HG03139 (cell line): Measurements from ENCODE around the gene TRIM44.

Source experiments
- ATAC-seq: cut with Tn5 transposase; IDR thresholded peaks from one replicate; pipeline ENCODE4 v1.9.1; 2021; ENCODE audit not compliant: unreplicated experiment

The TRIM44 gene

DNA sequence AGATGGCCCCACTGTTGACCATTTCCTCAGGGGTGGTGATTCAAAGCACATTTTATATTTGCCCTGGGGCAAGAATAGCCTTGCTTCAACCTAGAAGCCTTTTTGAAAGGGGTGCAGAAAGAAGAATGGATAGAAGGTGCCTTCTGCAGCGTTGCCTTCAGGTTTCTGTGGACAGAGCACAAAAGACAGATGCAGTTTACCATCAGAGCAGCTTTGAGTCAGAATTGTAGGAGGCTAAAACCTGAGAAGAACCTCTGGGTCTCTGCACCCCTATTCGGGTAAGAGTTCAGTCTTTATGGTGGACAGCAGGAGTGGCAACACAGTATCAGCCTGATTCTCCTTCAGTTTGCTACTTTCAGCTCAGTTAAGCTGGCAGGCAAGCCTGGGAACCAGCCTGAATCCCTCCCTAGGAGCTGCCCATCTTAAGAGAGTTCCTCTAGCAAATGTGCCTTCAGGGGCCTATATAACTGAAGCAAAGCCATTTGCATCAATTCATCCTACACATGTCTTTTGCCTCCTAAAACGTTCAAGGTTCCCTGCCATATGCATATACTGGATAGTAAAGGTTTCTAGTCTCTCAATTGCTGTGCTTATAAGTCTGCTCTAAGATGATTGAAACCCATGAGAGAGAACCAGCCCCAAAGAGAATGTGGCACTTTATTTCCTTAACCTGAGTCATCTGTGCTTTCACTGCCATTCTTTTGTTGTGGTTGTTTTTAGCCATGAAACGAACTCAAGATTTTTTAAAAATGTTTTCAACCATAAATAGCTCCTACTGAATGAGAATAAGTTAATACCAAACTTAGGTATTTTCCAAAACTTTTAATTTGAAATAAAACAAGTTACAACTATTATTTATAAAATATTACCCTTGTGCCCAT is 123.0 kb downstream of the TRIM44 start:
- ATAC-seq: peak; percentile 49

DNA sequence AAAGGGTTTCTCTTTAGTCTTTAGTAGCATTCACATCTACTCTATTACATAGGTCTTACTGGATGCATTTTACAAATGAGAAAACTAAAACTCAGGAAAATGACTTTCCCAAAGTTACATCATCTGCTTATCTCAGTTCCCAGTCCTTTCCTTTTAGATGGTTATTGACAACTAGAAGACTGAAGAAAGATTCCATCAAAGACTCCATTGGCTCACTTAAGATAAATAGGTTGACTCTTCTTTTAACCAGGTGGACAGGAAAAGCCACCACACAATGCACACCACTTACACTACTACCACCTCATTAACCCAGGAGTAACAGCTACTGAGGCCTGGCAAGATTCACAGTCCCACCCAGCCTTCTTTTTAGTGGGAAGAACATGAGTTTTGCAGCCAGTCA is 123.6 kb downstream of the TRIM44 start:
- no peak for ATAC-seq

DNA sequence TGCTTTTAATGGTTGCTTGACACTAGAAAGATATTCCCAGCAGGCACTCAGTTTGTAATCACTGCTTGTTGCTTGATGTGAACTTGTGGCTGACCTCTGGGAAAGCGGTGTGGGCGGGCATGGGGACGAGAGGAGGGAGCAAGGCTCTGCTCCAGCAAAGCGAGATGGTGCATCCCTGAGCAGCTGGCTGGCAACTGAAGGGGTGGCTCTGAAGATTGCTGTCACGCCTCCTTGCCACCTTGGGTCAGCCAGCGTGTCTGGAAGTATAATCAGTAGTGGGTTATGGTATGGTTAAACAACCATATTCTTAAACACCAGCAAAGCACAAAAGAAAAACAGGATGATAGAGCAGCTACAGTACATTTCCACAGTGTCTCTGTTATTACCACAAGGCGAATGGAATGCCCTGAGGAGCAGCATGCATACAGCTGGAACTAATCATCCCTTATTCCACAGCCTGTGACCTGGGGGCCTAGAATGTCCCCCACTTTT is 124.5 kb downstream of the TRIM44 start:
- ATAC-seq: no peak

DNA sequence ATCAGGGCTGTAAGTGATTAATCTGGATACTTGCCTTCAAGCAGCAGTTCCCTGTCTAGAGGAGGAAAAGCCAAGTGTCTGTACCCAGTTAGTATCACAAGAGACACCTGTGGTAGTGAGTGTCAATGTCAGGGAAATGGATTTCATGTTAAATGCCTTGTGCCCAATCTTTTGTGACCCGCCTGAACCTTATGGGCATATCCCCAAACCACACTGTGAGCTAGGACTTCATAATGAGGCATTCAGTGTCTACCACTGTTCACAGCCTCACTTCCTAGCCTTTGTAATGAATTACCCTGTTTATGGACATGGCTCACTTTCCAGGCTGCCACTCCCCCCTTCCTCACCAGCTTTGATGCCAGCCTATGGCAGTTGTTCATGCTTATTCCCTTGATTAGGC is 125.1 kb downstream of the TRIM44 start:
- no peak for ATAC-seq

DNA sequence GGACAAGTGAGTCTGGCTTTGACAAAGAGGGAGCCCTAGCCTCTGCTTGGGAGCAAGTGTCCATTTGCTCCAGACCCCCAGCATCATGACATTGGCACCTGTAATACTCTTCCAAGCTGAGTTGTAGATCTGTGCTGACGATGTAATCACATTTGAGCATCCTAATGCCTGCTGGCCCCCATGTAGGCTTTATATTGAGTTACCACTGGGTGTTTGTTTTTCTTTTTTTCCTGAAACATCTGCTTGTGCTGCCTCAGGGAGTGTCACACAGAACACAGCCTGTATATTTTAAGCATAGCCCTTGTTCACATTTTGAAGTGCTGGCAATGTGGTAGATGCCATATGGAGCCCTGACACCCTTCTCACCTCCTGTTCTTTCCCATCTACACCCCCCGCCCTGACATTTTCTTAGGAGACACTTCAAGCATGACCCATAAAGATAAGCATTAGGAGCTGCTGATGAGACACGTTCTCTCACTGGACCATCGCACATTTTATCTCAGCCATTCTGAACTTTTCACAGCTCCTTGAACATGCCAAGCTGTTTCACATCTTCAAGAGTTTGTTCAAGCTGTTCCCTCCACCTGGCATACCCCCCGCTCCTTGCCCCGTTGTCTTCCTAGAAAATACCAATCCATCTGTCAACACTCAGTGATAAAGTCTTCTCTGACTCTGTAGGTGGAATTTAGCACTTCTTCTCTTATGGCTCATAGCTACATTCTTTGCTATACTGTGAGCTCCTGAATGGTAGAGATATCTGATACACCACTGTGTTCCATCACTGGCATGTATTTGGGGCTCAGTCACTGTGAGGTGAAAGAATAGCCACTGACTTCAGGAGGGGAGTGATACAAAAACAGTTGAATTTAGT is 128.7 kb downstream of the TRIM44 start:
- ATAC-seq: no peak

DNA sequence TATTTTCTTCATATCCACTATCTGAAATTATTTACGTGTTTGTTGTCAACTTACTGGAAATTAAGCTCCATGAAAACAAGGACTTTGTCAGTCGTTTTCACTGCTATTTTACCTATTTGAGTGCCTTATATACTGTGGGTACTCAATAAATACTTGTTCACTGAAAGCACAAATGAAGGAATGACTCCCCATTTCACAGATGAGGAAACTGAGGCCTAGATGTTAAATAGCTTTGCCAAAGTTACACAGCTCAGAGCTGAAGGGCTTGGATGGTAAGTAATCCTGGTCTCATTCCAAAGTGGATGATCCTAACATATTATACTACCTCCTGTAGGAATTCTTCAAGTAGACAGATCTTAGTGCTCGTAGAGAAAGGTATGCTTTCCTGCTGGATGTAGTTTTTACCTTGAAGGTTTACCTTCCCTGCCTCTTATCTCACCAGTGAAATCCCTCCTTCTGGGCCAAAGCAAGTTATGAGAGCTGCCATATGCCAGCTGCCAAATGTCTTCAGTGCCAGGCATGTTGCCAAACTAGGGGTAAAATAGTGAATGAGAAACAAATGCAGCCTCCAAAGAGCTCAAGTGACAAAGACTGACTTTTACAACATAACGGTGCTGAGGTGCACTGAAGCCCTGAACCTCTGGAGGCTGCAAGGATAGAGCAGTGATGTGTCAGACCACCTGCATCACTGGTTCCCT is 129.7 kb downstream of the TRIM44 start:
- no peak for ATAC-seq

DNA sequence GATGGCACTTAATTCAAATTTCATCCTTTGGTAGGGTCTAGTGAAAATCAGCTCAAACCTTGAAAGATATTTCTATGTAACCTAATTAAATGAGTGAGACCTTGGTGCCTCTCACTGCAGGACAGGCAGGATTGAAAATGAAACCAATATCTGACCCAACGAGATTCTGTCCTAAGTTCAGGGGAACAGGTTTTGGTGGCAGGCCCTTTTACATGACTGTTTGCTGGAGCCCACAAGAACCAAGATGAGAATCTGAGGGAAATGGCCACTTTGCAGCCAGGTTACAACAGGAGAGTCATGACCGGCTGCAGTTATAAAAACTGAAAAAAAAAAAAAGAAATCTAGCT is 130.2 kb downstream of the TRIM44 start:
- ATAC-seq: no peak

DNA sequence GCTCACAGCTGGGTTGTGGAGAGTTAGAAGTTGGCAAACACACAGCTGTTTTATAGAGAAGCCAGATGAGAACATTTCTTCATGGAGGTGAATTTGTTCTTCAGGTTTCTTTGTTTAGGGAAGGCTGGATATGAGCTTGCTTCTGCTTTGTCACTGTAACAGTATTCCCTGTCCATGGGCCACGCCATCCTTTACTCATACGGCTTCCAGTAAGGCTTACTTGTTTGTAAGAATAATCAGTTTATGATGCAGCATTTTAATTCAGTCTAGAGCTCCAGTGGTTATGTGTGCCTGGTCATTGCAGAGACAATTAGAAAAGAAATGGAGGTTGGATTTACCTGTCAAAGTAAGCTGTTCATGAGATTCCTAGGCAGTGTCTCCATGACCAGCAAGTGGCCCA is 131.8 kb downstream of the TRIM44 start:
- ATAC-seq: no peak

DNA sequence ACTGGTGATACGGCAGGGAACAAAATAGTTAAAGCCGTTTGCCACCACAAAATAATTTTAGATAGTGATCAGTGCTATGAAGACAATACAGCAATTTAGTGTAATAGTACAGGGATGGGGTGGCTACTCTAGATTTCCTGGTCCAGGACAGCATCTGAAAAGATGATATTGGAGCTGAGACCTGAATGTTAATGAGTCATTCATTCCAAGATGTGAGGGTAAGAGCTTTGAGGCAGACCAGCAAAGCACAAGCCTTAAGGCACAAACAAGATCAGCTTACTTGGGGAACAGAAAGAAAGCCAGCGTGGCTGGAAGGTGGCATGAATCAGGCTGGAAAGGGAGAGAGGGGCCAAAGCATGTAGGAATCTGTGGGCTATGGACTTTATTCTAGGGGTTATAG is 132.3 kb downstream of the TRIM44 start:
- ATAC-seq: no peak

DNA sequence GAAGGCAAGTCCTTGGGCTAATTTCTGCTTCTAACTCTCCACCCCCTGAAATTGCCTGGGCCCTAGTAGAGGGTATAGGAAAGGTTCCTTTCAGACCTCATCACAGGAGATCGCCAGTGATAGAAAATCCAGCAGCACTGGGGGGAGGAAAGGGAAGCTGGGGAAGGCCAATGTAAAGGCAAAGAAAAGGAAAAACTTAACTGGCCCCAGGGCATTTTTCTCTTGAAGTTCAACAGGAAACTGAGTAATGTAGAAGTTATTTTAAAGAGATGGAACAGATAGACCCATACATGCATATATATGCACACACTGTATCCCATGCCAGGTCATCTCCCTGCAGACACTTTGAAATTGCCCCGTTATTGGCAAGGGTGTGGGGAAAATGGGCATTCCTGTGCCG is 134.0 kb downstream of the TRIM44 start:
- ATAC-seq: no peak

DNA sequence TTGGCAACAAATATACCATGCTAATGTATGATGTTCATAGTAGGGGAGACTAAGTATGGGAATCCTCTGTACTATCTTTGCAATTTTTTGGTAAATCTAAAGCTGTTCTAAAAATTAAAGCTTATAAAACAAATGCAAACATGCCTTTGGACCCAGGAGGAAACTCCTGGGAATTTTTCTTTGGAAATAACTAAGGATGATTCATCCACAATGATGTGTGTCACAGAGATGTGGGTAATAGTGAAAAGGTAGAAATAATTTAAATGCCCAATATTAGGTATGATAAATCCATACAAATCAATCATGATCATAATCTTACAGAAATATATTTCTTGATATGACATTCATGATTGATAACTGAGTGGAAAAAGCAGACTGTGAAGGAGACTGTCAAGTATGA is 135.8 kb downstream of the TRIM44 start:
- no peak for ATAC-seq

DNA sequence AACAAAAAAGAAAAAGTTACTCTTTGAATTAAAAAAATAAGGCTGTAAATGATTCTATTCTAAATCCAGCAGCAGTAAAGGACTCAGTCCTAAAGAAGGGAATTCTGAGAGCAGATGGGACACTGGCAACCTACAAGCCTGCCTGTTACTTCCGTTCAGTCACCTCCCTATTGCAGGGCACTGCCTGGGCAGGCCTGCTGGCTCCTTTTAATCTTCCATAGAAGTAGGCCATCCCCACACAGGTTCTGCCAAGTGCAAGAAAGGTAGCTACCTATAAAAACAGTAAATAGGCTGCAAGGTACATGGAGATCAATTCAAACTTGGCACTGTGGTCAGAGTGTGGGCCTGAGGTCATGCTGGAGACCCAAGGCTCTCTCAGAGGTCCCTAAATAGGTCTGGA is 136.4 kb downstream of the TRIM44 start:
- no peak for ATAC-seq

DNA sequence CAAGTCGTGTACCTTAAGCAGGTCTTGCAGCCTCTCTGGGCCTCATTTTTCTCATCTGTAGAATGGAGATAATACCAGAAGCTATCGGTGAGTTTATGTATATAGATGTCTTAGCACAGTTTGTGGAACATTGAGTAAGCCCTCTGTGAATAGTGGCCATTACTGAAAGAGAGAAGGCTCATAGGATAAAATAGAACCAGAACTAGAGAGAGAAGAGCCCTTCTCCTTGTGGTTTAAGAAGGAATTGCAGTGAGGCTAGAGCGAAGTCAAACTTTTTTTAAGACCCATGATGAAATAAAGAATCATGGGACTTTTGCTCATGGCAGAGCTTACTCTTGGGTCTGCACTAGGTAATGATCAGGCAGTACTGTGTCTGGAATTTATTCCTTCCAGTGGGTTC is 137.1 kb downstream of the TRIM44 start:
- no peak for ATAC-seq

DNA sequence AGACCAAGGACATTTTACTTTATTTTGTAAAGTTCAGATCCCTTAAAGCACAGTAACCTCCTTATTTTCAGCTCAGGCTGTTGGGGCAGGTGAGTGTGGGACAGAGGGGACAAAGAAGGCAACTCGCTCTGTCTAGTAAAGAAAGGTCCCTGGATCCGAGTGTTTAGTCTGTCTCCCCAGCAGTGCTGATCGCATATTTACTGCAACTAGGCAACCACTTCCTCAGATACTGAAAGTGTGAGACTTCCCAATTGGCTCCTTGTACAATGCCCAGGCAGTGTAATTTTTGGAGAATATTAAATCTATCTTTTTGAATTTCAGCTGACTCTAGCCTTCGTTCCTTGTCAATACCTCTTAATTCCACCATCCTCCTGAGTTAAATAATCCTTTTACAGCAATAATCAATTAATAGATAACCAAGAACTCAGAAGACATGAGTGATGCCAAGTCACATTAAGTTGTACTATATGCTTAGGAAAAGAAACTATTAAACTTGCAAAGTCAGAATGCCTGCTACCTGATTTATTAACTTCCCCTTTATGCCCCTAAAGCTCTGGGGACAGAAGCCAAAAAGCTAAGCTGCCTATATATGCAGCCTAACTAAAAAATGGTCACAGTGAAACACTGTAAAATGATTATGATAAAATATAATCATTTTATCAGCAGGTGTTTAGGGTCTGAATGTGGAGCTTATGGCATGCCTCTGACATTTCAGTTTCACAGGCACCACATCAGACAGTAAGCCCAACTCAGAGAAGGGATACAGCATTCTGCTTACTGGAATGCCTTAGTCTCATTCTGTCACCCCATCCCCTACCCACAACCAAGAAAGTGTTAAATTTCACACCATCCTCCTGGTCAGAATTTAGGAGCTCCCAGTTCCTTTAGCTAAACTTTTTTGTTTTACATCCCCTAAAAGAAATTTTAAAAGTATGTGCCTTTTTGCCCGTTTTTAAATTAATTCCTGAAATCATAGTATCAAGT is 138.7 kb downstream of the TRIM44 start:
- ATAC-seq: peak; percentile 83

DNA sequence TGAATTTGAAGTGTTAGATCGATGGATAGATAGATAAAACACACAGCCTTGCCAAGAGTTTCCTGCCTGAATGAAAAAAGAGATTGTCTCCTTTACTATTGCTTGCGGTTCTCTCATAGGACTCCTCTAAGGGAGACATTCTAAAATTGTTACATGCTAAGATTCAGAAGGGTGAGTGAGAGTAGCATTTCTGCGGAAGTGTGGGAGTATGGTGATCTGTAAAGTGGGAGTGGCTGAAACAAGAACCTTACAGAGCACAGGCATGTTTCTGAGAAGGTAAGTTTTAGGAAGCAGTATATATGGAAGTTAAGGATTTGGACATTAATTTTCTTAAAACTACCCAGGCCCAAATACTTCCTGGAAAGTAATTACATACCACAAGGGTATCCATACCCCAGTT is 139.6 kb downstream of the TRIM44 start:
- ATAC-seq: no peak

DNA sequence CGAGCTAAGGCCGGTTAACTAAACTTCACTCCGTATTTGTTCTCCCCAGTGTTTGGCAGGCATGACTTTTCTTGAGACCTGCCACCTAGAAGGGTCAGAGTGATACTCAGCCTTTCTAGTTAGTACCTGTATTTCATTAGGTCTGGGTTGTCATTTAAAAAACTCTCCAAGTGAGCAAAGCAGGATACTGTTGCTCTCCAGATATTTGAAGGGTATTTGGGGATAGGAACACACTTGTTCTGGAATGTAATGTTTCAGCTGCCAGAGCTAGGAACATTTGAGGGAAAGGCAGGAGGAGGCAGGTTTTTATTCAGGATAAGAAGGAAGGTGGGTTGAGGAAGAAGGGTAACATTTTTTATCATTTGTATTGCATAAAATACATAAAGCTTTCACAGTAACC is 140.1 kb downstream of the TRIM44 start:
- ATAC-seq: no peak

DNA sequence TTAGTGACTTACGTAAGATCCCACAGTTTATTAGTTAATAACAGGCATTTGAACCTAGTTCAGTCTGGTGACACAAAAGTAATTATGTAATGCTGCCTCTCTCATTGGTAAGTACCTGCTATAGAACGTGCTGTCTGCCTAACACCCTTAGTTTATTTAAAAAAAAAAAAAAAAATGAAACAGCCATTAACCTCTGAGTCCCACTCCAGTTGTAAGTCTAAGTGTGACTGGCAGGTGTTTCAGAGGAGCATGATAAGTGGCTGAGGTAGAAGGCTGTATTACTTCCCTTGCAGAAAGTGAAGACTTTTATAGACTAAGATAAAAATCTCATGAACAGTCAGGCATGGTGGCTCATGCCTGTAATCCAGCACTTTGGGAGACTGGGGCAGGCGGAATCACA is 140.5 kb downstream of the TRIM44 start:
- no peak for ATAC-seq

DNA sequence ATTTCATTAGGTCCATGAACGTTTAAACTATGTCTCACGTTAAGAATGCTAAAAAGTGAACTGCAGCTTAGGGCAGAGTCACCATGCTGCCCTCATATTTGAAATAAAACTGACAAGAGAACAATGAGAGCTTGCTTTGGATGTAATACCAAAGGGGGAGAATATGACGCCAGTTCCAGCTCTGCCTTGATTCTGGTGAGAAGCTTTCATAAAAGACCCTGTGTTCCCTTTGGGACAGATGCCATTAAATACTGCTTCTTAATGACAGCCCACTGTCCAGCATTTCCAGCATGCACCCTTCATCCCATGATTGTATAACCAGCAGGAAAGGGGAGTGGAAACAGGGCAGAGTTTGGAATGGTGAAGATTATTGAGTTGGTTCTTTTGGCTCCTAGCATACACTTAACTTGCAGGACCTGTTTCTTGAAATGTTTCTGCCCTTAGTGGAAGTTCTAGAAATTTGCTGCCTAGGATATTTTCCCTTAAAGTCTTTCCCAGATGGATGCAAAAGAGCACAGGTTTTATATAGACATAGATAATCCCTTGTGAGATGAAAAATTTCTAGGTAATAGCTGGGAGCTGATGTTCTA is 142.0 kb downstream of the TRIM44 start:
- no peak for ATAC-seq

DNA sequence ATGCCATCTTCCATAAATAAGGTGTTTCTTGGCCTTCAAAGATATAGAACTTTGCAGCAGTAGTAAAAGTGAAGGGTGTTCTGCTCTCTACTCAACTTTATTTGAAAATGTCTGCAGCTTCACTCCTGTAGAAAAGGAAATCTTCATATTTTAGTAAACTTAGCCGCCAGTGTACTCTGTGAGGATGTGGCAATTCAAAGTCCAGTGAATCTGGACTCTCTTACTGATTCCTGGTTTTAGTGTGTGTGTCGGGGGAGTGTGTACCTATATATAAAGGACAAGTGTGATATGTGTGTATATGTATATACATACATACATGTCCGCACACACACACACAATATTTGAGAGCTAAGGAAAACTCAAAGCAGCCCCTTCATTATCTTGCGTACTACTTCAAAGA is 147.0 kb downstream of the TRIM44 start:
- no peak for ATAC-seq

DNA sequence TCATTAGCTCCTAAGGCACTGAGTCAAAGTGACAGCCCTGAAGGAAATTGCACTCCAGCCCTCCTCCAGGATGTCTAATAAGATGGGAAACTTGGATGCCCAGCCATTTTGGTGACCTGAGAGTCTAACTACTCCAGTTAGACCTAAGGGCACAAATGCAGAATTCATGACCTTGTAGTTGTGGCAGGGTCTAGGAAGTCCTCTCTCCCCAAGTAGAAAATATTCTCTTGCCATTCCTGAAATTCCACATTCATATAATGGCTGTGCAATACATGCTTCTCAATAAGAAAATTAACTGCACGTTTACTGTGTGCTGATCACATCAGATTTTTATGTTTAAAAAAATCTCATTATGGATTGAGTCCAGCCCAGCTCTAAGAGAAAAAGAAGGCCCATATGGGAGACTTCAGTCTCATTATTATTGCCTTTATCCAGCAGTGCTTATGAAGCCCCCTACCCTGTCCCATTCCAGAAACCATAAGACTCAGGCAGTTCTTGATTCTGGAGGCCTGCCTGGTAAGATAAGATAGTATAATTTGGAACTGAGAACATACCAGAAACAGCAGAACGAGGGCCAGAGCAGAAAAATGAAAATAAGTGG is 147.6 kb downstream of the TRIM44 start:
- ATAC-seq: no peak
